HG03521 (cell line): ENCODE measurements around the gene RPL19.
"Not testable (repeated sequence)": the region's sequence is repeated elsewhere in the genome, so short reads cannot be mapped to it uniquely, and the experiment has no call there.

Source experiments
- ATAC-seq: cut with Tn5 transposase; IDR thresholded peaks from one replicate; pipeline ENCODE4 v1.9.1; 2021; ENCODE audit warnings: mild to moderate bottlenecking, moderate library complexity; ENCODE audit not compliant: unreplicated experiment

RPL19 gene

GRCh38 chr17:39200070-39200879 is at the start of gene RPL19:
Gene RPL19, plus strand, starts transcription at chr17:39200283. Its CDS starts 62 bp downstream, at chr17:39200345.
- peak; percentile 56 for ATAC-seq

- ATAC-seq: no peak
These were observed 49.3 kb upstream of the RPL19 start for GRCh38 chr17:39150795-39151149.

- no peak for ATAC-seq
These were observed 48.7 kb upstream of the RPL19 start, which contains the start of gene PLXDC1 for GRCh38 chr17:39151150-39151942. Gene PLXDC1, minus strand, starts transcription at chr17:39151637. Its CDS starts 200 bp downstream, at chr17:39151437.

DNA sequence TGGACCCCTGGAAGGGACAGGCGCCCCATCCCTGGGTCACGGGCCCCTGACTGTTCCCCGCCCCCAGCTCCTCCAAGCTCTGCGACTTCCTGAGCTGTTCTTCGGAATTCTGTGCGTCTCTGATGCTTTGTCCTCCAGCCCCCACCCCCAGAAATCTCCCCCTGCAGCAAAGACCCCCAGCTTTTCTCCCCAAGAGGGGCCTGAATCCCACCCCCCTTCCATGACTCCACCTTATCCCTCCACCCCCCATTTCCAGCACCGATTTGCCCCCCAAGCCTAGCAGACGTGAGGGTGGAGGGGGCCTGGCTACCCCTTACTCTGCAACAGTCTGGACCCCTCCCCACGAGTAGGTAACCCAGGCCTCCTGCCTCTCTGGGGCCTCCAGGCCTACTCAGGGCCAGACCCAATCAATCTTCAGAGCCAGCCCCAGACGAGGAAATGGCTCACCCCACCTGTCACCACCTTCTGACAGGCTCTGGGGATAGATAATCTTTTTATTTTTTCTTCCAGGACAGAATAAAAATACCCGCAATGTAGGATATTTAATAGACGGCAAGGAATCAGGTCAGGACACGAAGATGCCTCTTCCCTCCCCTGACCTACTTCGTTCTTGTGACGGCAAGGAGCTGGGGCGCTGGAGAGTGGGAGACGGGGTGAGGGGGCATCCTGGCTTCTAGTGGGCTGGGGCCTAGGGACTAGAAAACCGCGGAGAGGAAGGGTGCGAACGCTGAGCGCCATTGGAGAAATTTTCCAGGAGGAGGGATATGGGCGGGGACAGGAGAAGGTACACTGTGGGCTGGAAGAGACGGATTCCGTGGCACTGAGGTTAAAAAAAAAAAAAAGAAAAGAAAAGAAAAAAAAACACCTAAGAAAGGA is 47.9 kb upstream of the RPL19 start:
- no peak for ATAC-seq

DNA sequence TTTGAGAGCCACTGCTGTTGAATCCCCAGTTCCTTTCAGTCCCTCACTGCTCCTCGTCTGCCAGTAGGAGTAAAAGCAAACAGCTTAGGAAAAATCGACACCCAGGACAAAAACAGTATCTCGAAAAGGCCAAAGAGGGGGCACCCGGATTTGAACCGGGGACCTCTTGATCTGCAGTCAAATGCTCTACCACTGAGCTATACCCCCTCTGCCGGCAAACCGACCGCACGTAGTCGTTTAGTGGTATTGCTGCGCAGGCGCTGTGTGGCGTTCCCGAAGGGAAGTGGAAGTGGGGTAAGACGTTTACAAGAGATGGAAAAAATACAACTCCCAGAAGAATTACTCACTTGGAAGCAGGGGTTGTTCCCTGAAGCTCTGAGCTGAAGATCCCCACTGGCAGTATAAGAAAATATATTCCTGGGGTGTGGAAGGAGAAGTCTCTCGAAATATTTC is 46.5 kb upstream of the RPL19 start:
- peak; percentile 33 for ATAC-seq

- ATAC-seq: no peak
These were observed 44.4 kb upstream of the RPL19 start for GRCh38 chr17:39155654-39156053.

DNA sequence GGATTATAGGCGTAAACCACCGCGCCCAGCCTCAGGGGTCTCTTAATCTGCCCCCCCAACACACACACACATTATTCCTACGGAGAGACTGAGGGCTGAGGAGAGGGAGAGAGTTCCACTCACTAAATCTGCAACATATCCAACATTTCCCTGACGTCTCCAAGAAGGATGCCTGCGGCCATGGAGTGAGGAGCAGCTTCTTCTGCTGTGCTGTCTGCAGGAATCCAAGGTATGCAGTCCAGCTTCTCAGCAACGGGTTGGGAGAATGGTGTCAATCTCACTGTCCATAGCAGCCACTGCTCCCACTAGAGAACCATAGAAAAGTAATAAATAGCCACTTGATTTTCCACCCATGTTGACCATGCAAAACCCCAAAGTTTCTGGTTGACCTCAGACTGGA is 43.6 kb upstream of the RPL19 start:
- no peak for ATAC-seq

DNA sequence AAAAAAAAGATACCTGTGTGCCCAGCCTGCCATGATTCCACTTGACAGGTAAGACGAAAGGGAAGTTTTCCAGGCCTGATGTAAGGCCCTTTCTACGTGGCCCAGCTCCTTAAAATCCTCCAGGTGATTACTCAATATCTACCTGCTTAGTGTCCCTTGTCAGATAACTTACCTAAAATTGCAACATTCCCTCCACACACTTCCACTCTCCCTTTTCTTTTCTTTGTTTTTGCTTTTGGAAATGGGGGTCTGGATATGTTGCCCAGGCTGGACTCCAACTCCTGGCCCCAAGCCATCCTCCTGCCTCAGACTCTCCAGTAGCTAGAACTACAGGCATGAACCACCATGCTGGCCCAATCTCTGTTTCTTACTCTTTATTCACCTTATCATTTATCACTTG is 41.5 kb upstream of the RPL19 start:
- ATAC-seq: no peak

DNA sequence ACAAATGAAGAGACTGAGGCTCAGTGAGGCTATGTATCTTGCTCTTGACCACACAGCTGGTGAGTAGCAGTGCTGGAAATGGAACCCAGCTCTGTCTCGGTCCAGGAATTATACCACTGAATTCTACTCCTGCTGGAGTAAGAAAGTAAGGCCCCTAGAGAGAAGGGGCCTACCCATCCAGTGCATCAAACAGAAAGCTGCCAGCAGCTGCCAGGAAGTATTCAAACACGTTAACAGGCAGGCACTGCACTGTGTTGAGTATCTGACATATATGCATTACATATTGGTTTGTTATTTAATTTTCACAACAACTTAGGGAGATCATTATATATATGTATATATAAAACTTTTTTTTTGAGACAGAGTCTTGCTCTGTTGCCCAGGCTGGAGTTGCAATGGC is 38.1 kb upstream of the RPL19 start:
- ATAC-seq: no peak

- peak; percentile 74 for ATAC-seq
These were observed 35.4 kb upstream of the RPL19 start for GRCh38 chr17:39164675-39165143.

- ATAC-seq: no peak
These were observed 34.8 kb upstream of the RPL19 start for GRCh38 chr17:39165178-39165840.

- ATAC-seq: no peak
These were observed 34.2 kb upstream of the RPL19 start, which contains the start of gene ARL5C for GRCh38 chr17:39165841-39166349. Gene ARL5C, minus strand, starts transcription at chr17:39166161. Its CDS starts 401 bp downstream, at chr17:39165760.

DNA sequence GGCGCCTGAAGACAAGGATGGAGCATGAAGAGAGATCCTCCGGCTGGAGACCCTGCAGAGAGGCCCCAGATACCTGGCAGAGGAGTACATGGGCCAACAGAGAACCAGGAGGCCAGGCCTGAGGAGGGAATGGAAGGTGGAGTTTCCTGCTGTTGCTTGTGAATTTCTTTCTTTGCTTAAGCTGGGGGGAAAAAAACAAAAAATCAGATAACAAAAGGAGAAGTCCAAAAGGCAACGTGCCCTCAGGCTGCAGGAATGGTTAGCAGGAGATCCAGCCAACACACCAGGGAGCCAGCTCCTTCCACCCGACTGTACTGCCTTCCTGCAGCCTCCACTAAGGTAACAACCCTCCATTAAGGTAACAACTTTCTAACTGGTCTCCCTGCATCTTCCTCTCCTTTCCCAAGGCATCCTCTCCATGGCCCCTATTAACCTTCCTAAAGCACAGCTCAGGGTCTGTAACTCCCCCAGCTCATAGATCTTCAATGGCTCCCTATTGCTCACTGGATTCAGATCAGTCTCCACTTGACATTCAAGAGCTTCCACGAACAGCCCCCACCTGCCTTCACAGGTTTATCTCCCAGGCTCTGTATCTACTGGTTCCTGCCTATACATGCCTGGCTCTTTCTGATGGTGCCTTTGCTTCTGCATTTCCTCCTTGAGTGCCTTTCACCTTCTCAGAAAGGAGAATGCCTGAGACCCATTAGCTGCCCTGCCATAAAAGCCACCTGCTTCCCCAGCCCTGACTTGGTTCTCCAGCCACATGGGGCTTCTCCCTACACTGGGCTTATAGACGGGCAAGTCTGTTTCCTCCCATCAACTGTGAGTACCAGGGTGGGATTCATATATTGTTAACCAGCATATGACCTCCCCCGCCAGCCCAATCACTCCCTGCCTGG is 33.4 kb upstream of the RPL19 start:
- ATAC-seq: no peak

DNA sequence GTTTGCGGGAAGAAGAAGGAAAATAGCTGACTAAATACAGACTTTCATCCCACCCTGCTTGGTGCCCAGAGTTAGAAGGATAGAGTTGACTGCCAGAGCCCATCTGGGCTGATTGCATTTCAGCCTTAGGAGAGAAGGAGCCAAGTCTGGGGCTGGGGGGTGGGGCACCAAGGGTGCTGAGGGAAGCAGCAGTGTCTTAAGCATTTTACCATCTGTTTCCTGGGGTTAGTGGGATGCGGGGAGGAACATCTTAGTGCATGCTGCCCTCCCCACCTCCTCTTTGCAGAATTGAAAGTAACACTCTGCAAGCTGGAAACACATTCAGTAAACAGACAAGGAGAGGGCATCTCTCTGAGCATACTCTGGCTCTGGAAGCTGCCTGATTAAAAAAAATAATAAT is 32.6 kb upstream of the RPL19 start:
- no peak for ATAC-seq

- ATAC-seq: not testable (repeated sequence)
These were observed 31.6 kb upstream of the RPL19 start for GRCh38 chr17:39168503-39168902.

DNA sequence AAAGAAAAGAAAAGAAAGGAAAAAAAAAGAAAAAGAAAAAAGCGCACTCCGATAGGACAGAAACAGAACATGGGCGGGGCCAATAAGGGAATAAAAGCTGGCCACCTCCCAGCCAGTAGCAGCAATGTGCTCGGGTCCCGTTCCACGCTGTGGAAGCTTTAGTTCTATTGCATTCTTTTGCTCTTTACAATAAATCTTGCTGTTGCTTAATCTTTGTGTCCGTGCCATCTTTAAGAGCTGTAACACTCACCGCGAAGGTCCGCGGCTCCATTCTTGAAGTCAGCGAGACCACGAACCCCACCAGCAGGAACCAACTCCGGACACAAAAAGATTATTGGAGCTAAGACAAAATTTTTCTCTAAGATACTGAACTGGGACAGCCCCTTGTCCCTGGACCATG is 31.0 kb upstream of the RPL19 start:
- no peak for ATAC-seq

- no peak for ATAC-seq
These were observed 30.6 kb upstream of the RPL19 start for GRCh38 chr17:39169518-39169917.

GRCh38 chr17:39170109-39170508 is 30.0 kb upstream of the RPL19 start:
- no peak for ATAC-seq

GRCh38 chr17:39170558-39170957 is 29.5 kb upstream of the RPL19 start:
- no peak for ATAC-seq
